Activated T-helper 1 cell treated with anti-CD3 and anti-CD28 coated beads, Interleukin-2, amount 50 U/mL, for 16 hours (primary cell): ENCODE data around the gene SMLR1.

ENCODE experiments used
- DNase-seq, 2 donors: peaks; one replicate each; pipeline ENCODE4 v3.0.0-alpha.2; 2020; ENCODE audit warnings: low read depth in 1 of 2, low spot score in 1 of 2

Gene SMLR1

DNA sequence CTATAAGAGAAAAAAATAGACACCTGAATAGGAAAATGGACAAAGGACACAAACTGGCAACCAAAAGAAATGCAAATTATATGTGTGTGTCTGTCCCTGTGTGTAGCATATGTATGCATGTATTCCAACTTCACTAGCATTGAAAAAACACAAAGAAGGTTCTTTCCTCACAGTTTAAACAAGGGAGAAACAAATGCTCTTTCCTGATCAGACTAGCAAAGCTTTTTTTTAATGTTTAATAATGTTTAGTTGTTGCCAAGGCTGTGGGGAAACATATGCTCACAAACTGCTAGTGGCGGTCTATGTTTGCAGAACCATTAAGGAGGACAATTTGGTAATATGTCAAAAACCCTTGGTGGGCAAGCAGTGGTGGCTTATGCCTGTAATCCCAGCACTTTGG lies 22.4 kb downstream of the SMLR1 start:
- DNase-seq = no peak

DNA sequence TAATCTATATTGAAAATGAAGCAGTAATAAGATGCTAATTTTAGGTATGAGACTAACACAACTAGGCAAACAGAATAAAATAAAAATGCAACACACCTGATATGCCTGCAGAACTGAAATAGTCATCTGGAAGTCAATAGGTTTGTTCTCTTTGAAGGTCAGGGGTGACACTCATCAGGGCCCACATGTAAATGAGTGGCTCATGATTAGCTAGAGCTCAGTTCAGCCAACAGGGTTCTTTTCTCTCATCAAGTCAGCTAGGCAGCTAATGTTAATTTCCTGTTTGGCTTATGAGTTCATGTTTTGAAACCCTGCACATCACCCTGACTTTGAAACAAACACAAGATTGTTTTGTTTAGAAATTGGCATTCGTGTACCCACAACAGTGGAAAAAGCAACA lies 23.8 kb downstream of the SMLR1 start:
- DNase-seq = no peak

DNA sequence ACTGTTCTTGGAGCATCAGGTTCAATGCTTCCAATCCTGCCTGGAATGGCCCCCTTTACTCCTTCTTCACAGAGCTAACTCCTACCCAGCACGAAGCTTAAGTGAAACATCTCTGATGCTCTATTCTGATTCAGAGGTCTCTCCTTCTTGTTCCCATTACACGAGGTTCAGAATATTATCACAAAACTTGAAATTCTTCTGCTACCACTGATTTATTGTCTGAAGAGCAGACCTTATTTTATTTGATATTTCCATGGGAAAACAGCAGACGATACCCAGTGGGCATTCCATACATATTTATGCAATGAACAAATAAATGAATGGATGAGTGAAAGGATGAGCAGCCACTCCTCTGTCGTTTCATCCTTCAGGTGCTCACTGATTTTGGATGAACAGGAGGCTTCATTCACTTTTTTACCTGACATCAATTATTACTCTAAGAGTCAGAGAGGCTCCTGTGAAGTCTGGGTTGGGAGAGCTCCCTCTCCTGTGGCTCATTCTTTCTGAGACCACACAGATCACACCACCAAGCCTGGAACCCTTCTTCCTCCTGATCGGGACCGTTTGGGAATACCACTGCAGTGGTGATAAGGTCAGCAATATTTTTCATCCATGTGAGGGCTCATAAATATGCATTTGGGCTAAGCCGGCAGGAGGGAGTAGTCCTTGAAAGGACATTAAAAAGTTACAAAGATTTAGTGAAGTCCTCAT lies 25.8 kb downstream of the SMLR1 start:
- no peak for DNase-seq

DNA sequence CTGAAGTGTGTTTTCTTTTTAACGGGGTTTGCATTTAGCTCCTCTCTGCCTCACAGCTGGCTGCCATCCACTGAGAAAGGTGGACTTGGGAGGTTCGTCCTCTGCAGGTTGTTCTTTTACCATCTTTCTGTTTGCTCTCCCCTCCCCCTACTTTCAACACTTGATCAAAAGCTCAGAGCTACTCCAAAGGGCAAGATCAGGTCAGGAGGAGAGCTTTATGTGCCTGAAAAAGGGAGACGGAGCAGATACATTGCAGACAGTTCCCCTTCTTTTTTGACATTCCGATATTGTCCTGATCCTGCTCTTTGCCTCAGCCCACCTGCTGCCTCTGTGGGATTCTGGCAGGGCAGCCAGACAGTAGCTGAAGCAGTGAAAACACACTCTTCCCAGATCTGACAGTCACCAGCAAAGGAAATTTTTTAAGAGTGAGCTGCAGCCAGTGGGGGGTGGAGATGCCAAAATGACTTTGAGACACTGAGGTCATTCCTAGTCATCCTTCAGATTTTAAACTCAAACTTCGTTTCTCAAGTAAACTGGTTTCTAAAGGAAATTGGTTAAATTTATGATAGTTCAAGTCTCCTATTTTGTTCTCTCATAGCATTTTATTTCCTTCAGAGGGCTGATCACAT lies 26.5 kb downstream of the SMLR1 start:
- no peak for DNase-seq

DNA sequence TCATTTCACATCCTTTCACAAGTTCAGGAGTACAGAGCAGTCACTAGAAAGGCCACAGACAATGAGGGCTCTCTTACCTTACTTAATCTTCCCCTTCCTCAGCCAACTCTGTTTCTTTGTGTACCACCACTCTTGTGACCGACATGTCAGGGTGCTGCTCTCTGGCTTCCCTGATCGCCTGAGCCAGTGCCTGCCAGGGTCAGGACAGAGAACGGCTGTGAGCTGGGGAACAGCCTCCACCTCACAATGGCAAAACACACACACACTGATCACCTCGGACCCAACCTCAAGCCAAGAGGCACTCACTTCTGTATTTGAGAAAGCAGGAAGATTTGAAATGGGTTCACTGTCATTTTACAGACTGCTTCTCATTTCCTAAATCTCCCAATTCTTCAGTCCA lies 30.8 kb downstream of the SMLR1 start:
- no peak for DNase-seq

DNA sequence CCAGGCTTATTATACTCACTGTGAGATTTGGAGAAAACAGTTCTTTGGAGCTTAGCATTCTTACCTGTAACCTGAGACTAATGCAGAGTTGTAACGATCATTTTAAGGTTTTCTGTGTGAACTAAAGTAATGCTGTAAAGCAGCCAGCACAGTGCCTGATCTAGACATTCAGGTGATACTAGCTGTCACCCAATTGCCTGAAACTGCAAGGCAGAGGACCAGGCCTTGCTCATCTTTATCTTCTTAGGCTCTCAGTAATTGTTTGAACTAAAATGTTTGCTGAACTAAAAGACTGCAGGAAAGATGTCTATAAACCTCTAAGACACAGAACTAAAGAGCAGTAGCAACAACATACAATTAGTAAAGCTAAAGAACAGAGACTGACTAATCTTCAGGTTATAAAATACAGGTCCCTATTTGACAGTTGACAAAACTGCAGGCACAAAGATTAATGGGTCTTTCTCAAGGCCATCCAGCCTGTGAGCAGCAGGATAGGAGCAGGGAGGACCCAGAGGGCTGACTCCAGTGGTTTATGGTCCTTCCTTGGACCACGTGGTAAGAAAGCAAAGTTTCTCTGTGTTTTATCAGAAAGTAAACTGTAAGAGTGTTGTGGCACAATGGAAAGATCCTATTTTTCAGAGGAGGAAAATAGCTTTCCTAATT lies 31.4 kb downstream of the SMLR1 start:
- DNase-seq = no peak

DNA sequence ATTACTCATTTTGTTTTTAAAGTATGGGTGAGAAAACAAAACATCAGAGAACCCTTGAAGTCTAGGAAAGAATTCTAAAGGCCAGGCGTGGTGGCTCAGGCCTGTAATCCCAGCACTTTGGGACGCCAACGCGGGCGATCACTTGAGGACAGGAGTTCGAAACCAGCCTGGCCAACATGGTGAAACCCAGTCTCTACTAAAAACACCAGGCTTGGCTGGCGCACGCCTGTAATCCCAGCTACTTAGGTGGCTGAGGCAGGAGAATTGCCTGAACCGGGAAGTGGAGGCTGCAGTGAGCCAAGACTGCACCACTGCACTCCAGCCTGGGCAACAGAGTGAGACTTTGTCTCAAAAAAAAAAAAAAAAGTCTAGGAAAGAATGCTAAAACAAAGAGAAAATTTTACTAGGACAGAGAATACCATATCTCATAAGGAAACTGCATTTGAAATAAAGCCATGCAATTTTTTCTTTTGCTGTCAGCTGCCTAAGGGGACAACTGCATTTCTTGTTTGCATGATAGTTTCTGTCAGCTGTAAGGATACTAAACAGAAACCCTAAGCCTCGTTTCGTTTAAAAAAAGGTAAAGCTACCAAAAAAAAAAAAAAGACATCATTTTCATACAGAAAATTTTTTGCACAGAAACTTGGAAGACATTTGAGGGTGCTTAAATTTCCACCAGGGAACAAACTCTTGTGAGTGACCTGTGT lies 32.1 kb downstream of the SMLR1 start:
- DNase-seq = no peak

DNA sequence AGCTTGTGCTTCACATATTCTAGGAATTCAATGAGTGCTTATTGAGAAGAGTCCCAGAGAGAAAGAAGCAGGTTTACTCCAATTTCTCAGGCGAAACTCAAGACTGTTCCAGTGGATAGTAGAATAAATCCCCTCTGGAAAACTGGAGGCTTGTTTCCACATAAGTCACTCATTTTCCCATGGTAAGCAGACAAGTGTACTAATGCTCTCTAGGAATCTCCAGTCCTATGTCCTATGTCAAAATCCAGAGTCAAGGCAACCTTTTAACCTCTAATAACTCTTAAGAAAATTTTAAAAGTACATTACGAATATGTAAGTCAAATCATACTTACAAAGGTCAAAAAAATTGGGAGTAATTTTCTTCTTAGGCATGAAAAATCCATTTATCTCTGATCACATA lies 35.2 kb downstream of the SMLR1 start:
- no peak for DNase-seq

DNA sequence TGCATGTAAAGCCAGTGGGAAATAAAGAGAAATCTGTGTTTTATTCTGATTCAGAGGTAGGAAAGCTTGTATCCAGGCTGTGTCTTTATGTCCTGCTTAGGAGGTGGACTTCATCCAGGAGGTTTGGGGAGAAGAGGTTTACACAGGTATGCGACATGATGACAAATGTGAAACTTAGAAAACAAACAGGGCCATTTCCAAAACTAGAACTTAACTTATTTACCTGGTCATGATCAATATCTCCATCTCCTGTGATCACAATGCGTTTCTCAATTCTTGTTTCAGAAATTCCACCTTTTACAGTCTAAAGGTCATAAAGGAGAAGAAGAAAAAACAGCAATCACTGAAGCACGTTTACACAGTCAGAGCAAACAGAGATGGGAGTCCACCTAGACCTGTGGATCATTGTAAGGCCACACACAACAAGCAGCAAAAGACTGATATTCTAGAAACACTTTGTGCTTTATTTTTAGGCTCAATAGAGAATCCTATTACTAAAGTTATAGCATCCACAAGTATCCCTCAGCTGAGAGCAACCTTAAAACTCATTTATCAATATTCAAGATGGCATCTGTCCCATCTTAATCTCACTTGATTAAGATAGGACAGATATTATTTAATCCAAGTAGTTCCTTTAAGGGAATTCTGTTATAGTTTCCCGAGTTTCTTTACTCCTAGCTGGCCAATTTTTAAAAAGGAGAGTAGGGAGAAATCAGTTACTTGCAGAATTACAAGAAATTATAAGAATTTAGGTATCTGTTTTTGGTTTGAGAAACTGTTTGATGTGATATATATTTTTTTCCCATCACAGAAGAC lies 36.4 kb downstream of the SMLR1 start:
- no peak for DNase-seq

DNA sequence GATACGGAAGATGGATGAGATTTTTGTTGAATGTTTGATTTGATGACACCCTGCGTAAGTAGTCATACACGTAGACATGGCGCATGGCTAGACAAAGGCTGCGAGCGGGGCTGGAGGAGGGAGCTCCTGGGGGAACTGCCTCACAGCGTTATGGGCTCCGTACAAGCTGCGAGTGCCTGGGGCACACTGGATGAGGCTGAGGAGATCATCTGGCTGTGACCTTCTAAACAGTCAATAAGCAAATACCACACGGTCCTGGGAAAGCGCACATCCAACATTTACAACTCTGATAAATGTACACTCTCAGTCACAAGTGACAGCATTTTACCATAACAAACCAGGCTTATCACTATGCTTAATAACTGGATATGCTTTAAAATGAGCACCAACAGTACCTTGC lies 37.1 kb downstream of the SMLR1 start:
- DNase-seq = no peak

DNA sequence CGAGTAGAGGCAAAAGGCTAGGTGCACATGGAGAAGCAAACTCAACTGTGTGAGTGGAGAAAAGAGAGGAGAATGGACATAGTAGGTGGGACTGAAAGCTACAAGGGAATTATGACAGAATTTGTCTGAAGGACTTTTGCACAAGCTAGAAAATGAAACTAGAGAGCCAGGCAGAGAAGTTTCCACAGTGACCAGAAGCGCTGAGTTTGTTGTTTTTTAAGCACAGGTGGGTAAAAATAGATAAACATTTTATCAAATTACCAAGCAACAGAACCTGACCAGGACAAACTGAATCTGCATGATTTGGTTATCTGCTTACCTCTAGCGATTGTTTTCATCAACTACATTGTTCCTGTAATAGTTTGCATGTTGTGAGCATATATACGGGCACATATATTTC lies 38.6 kb downstream of the SMLR1 start:
- DNase-seq = no peak

DNA sequence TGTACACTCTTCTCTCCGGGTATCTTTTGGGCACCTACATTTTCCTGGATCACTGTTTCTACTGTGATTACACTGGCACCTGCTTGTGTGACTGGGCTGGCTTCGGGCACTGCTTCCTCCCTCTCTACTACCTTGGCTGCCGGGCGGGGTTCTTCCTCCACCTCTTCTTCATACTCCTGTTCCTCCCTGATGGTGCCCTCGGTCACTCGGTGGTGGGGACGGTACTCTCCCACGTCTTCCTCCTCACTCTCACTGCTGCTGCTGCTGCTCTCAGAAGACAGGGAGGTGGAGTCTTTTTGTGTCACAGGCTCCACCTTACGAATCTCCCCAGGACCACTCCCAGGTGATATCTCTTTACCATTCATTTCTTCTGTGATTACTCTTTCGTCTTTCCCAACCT lies 42.5 kb downstream of the SMLR1 start:
- DNase-seq = no peak

DNA sequence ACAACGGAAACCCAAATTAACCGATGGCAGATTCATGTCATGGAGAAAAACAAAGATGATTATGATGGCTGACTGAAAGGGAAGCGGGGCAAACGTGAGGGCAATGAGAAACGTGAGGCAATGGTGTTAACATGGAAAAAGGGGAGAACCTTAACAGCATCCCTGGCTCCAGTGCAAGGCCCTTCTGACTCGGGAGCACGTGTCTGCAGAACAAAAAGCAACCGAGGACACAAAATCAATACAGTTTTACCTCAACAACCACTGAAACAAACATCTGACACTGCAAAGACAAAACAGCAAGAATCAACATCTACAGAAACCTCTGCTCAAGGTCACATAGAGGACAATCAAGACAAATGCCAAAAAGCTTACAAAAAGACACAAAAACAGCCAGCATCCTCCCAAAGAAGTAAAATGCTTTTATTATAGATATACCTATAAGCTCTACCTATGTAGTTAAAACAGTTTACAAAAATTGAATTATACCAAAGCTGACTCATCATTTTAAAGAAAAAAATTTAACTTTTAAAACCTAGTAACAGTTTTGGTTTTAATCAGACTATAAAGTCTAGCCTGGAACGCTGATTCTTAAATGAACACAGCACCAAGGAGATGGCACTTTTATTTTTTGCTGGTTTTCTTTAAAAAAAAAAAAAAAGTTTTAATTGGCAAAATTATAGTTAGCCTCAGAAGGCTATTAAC lies 43.1 kb downstream of the SMLR1 start:
- no peak for DNase-seq

DNA sequence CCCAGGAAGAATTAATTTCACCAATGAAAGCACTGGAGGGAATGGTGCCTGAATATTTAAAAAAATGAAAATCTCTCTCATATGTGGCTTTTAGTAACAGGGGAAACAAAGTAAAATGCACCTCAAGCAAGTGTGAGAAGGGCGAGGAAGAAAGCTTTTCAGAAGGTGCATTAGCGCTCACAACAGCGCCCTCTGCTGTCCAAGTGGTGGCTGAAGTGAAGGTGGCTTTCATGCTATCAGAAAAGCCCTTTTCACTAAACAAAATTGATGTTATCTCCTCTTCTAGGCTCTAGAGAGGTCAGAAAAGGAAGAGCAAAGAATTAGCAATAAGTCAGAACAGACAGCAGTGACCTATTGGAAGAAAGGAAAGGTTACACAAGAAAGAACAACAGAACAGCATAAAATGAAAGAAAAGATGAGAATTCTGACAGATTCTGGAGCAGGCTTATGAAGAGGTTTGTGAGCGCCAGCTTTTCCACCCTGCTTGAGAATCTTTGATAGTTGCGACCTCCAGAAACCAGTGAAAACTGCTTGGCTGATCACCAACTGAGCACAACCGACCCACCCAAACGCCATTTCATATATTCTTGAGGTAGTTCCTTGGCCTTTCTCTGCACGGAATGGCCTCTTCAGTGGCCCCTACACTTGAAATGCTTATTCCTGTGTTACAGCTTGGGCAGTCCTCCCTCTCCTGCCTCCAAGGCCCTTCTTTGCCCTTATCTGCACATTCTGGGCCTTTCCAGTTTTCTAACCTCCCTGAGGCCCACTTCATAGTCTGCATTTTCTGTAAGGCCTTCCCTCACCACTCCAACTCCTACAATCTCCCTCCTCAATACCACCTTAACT lies 45.3 kb downstream of the SMLR1 start:
- peak; percentile 47 to 56 for DNase-seq

DNA sequence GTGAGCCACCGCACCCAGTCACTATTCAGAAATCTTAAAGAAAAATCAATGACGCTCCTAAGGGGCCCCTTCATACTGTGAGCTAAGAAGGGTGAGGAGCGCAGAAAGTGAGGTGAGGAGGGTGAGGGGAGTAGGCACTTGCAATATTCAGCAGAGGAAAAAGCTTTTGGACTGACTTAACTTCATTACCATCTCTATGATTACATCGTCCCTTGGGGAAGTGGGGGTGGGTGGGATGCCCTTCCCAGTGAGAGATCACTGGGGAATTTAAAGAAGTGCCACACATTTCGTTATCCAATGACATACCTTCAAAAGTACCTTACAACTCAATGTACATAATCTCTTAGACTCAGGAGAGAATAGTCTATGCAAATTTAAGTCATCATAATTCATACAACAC lies 46.5 kb downstream of the SMLR1 start:
- no peak for DNase-seq

DNA sequence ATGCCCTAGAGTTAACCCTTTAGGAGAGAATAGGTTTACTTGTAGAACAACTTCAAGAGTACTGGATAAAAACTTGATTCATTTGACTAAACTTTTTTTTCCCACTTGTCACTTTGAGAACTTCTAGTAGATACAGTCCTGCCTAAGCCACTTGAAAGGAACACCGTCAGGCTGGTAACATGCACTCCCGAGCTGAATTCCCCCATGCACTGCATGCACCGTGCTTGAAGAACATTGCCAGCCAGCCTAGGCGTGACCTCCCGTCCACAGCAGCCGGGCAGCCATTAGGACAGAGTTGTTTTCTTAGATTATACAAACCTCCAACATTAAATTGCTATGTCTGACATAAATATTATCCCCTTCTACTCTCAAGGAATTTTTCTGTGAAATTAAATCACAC lies 52.6 kb downstream of the SMLR1 start:
- DNase-seq = no peak

DNA sequence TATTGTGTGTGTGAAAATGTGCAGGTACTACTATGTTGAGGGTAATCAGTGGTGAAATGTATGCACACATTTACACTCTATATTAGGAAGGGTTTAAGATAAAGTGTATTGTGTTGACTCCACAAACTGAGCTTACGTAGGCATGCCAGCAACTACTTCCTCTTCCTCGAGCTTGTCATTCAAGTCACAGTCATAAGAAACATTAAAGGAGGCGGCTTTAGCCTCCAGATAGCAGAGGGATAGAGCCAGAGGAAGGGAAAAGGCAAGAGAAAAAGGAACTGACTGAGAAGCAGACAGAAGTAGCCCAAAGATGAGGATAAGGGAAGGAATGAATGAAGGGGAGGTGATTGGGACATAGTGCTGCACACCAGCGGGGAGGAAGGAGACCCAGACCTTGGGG lies 55.2 kb downstream of the SMLR1 start:
- DNase-seq = no peak

DNA sequence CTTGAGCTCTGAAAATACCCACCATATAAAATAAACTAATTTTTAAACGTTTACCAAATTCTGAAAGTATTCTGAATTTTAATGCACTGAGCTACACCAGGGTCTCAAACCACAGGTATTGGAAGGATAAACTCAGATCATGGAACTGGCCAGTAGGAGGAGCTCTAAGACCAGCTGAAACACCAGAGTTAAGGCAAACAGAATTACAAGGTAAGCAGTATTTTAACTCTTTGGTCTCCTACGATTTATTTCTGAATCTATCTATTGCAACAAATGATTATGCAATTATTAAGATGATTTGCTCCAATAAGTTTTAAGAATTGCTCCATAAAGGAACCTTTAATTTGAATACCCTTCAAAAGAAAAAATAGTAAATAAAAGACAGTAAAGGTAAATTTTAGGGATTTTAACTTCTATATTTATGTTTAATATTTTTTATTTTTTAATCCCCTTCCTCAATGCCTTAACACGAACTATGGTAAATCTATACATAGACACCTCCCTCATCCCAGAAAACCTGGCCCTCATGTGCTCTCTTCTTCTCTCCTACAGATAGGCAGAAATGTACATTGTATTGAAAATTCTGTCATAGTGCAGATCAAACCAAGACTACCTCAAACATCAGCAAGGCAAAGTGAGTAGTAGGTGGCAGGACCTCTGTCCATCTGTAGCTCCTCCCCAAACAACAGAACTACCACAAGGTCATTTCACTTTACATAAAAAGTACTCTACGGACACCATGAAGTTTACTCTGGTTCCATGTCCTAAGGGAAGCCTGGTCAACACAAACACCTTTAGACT lies 58.4 kb downstream of the SMLR1 start:
- DNase-seq = peak; percentile 20 to 46
